Central memory CD4-positive, alpha-beta T cell (primary cell): Measurements from ENCODE around the gene TOE1.

Experiments used
- DNase-seq: peaks from one replicate; pipeline ENCODE4 v3.0.0; 2022

Gene TOE1

DNA sequence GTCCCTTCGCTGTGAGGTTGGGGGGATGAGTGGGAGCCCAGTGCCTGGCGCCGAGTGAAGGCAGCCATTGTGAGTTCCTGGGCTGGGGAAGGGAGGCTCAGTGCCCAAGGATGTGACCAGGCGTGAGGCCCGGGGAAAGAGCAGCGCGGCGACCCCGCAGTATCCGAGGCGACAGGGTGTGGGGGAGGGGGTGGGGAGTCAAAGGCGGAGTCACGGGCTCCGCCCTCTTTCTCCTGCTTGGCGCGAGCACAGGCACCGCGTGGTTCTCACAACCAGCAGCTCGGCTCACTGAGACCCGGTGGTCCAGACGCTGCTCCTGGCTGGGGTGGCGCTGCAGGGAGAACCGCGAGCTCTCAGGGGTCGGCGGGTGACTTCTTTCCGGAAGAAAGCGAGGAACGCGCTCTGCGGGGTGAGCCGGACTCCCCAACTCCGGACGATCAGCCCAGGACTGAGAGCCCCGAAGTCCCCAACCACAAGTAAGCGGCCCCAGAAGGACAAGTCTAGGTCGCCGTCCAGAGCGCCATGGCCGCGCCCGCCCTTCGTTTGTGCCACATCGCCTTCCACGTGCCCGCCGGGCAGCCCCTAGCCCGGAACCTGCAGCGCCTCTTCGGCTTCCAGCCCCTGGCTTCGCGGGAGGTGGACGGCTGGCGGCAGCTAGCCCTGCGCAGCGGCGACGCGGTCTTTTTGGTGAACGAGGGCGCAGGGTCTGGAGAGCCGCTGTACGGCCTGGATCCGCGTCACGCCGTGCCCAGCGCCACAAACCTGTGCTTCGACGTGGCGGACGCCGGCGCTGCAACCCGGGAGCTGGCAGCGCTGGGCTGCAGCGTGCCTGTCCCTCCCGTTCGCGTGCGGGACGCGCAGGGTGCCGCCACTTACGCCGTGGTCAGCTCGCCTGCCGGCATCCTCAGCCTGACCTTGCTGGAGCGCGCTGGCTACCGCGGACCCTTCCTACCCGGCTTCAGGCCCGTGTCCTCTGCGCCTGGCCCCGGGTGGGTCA lies 13.0 kb upstream of the TOE1 start, which contains the start of gene HPDL:
TSS of gene HPDL (plus strand) at position 269 of the 997 bp plus-strand sequence. CDS start at position 523, 254 bp downstream.
- peak; percentile 20 for DNase-seq

DNA sequence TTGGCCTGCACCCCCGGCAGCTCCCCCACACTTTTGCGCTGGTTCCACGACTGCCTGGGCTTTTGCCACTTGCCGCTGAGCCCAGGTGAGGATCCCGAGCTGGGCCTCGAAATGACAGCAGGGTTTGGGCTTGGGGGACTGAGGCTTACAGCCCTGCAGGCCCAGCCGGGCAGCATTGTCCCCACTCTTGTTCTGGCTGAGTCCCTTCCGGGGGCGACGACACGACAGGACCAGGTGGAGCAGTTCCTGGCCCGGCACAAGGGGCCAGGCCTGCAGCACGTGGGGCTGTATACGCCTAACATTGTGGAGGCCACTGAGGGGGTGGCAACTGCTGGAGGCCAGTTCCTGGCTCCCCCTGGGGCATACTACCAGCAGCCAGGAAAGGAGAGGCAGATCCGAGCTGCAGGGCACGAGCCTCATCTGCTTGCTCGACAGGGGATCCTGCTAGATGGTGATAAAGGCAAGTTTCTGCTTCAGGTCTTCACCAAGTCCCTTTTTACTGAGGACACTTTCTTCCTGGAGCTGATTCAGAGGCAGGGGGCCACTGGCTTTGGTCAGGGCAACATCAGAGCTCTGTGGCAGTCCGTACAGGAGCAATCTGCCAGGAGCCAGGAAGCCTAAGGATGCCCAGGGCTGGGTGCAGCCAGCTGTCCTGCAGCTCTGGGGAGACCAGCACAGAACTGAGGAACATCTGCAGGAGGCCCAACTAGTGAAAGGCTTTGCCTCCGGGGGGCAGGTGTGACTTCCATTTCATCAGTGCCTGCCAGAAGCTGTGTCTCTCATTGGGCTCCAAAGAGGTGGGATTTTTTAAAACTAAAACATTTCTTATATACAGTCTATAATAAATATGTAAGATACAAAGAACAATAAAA lies 12.1 kb upstream of the TOE1 start:
- DNase-seq: no peak

DNA sequence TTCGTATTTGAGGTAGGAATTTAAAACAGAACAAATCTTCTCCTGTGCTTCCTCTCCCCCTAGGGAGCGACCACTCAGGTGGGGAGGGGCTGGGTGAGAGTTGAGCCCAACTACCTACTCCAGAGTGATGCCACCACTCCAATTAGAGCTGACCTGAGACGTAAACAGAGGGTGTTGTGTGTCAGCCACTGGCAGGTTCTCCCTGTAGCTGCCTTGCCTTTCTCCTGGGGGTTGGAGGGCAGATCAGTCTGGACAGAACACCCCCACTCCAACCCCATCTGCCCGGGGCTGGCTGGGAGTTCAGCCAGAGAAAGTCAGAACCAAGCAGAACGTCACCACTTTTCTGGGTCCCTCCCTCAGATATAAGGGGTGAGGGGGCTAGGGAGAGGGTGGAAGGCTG lies 11.3 kb upstream of the TOE1 start:
- DNase-seq: no peak

DNA sequence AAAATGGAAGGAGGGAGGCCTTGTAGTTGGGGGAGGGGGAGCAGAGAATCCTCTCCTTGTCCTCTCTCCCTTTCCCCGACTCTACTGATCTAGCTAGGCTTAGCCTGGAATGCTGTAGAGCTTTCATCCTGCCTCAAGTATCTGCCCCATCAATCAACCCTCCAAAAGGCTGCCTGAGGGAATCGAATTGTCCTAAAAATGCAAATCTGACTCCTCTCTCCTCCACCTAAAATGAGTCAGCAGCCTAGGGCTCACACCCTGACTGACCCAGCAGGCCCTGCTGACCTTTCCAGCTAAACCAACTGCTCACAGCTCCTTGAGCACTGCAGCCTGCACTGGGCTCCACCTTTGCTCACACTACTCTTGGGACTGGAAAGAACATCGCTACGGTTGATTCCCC lies 10.5 kb upstream of the TOE1 start:
- DNase-seq: no peak

DNA sequence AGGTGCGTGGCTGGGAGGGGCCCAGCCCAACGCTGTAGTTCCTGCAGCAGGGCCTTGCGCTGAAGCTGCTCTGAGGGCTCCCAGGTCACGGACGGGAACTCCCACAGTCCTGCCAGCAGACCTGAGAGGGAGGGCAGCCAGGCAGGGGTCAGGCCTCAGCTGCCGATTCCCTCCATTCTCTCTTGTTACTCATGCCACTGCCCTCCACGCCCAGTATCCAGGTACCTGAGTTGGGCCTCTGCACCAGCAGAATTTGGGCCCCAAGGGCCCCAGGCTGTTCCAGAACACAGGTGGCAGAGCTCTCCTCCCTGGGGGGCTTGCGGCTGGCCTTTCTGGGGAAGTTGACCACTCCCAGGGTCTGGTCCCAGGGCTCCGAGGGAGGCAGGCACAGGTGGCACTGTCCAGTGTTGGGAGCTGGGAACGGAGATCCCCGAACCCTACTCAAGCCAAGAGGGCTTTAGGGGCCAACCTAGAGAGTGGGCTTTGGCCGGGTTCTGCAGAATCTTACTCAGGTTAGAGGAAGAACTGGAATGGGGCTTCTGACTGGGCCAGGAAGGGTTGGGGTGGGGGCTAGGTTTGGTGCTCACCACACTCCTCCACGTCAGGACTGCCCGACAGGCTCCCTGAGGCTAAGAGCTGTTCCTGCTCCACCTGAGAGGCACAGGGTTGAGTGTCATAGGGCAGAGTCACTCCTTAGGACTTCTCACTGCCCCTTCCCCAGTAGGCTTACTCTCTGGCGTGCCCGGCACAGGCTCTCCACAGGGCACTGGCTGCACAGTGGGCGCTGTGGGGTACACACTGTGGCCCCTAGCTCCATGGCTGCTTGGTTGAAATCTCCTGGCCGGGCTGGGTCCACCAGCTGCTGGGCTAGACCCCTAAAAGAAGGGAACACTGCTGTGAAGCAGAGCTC lies 8.3 kb upstream of the TOE1 start:
- no peak for DNase-seq

DNA sequence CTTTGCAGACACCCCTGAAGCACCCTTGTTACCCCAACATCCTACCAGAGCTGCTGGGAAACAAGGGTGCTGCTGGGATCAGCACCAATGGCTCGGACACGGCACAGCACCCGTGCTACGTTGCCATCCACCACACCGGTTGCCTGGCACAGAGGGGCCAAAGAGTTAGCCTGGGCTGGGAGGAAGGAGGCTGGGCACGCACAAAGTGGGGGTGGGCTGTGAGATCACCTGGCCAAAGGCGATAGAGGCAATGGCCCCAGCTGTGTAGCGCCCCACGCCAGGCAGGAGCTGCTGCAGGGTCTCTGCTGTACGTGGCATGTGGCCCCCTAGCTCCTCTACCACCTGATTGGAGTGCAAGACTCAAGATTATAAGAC lies 7.6 kb upstream of the TOE1 start:
- DNase-seq: no peak

DNA sequence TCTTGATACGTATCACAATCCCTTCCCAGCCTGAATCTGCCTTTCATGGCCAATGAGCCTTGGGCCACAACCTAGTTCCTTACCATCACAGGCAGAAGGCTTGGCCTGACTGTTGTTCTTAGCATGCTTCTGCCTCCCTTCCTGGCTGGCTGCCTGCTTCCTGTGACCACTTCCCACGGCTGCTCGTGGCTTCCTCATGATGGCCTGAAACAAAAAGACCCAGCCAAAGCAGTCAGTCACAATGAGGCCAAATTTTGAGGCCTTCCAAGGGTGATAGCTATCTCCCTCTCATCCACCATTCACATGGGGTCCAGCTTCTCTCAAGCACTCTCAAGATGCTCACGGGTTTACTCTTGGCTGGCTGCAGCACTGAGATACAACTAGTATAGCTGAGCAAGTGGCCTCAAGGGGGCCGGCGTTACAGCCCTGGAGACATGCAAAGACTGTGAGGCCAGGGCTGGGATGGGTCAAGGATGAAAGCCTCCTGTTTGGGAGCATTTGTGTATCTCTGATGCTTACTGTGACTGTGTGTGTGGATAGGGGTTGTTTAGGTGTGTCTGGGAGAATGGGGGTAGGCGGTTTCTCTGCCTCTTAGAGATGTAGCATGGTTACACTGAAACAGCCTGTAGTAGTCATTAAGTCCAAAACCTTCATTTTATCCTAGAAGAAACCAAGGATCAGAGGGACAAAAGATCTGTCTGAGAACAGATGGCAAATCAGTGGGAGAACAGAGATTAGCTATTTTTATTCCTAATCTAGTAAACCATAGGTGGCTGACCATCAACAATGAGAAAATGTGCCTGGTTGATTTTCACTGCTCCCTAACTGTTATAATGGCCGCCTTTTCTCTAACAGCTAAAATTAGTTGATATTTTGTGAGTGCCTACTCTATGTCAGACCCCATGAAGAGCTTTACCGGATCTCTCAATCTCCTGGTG lies 5.4 kb upstream of the TOE1 start:
- DNase-seq: no peak

DNA sequence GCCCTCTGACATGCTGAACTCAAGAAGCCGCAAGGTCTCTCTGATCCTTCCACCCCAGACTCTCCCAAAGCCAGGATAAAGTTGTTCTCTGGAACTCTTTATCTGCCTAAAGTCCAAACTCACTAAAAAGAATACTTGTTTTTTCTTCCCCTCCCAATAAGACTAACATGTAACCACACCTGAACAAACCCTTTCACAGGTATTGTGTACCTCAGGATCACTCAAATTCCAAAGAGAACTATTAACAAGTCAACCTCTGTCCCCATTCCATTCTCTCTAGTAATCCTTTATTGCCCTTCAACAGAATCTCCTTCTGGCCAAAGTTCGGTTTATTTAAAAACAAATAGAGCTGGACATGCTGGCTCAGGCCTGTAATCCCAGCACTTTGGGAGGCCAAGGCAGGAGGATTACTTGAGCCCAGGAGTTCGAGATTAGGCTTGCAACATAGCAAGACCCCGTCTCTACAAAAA lies 4.1 kb upstream of the TOE1 start:
- DNase-seq: no peak

DNA sequence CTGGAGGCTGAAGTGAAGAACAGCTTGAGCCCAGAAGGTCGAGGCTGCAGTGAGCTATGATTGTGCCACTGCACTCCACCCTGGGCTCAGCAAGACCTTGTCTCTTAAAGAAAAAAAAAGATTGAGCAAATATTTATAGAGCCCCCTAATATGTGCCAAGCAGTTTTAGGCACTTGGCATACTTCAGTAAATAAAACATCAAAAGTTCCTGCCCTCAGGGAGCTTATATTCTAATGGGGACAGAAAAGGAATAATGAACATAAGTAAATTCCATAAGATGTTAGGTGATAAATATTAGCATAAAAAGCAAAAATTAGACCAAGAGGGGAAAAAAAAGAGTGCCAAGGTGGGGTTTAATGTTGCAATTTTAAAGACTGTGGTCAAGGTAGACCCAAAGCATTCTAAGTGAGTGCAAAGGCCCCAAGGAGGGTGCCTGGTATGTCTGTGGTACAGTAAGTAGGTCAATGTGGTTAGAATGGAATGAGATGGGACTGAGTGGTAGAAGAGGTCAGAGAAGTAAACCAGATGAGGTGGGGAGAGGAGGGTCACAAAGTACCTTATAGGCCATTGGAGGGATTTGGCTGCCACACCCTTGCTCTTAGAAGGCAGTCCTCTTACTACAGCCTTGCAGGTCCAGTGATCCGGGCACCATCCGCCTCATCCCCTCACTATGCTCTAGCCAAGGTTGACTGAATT lies 2.2 kb upstream of the TOE1 start:
- DNase-seq: no peak

DNA sequence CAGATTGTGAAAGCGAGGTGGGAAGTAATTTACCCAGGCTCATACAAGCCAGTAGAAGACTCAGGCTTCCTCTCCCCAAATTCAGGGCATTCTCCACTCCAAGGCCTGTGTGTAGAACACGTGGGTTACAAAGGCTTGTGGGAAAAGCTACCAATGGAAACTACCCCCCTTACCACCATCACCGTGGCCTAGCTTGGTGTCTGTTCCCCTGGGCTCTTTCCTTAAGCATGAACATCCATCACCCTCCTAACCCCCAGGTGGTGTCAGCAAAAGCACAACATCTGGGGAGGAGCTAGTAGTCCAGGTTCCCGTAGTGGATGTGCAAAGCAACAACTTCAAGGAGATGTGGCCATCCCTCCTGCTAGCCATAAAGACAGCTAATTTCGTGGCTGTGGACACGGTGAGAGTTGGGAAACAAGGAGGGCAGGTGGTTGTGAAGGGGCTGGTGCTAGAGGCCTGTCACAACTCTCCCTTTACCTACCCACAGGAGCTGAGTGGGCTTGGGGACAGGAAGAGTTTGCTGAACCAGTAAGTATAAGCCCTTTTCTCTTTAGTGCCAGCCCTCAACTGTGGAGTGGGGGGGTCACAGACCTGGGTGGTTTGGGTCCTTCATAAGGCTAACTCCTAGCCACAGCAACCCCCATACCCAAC lies 971 bp downstream of the TOE1 start:
- peak; percentile 5 for DNase-seq

DNA sequence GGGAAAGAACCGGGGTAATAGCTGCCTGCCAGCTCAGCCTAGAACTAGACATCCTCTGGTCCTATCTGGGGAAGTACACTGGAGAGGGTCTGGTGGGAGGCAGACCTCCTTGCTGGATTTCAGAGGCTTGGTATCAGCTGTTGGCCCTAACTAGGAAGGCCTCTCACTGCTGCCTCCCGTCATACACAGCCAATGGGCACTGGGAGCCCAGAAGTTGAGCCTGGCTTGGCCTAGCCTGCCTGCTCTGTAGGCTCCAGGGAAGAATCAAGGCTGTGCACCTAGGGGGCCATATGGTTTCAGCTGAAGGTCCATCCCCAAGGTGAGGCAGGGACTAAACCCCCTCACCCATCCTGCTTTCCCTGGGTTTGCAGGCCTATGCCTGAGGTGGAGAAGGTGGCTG lies 4.5 kb downstream of the TOE1 start:
- no peak for DNase-seq

DNA sequence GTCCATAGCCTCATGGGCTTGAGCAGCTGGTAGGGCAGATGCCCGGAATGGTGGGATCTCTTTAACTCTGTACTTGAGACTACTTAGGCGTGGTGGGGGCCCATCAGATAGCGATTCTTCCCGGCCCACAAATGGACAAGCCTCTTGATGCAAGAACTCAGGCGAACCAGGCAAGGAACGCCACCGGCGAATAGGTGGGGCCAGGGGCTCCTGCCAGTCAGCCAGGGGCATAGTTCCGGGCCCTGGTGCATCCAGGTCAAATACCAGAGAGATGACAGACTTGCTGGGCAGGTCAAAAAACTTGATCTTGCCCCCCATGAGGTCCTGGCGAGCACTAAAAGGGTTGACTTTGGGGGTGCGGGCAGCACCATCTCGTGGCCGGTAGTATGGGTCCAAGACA lies 5.0 kb downstream of the TOE1 start:
- DNase-seq: no peak

DNA sequence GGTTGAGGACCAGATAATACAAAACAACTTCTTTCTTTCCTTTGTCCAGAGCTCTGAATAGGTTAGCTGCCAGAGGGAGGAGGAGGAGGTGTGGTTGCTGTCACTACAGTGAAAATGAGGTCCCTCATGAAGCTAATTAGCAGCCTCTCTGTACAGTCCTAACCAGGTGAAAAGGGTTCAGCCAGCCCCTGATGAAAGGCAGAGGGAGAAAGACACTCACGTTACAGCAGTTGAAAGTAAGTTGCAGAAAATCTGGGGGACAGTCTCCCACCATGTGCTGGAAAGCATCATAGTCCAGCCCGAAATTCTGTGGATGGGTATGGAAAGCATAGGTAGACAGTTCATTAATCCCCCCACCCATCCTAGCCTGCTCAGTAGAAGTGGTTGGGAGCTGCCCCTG lies 6.5 kb downstream of the TOE1 start:
- DNase-seq: no peak

DNA sequence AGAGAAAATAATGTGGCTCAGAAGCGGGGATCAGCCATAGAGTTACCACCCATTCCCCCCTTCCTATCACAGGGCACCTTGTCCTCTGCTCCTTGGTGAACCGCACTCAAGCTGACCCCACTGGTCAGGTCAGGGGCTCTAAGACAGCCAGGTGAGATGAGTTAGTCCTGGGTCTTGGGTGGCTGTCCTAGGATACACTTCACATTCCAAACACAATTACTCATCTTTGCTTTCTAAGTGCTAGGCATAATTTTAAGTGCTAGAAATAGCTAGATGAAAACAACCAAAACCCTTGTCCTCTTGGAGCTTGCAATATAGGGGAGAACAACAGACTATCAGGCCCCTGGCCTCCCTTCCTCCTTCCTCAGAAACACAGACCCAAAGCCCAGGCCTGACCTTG lies 8.1 kb downstream of the TOE1 start:
- DNase-seq: no peak

DNA sequence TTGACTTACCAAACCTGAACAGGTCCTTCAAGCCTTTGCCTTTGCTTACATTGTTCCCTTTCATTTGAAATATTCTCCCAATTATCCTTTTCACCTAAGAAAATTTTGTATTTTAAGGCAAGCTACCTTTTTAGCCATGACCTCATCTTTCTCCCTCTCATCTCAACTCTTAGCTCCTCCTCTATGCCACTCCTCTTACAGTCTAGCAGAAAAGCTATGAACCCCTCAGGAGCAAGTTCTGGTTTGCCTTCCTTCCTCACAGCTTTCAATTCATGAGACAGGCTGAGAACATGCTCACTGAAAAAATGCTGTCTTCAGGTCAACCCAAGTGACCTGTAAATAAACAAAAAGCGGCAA lies 8.6 kb downstream of the TOE1 start:
- DNase-seq: no peak

DNA sequence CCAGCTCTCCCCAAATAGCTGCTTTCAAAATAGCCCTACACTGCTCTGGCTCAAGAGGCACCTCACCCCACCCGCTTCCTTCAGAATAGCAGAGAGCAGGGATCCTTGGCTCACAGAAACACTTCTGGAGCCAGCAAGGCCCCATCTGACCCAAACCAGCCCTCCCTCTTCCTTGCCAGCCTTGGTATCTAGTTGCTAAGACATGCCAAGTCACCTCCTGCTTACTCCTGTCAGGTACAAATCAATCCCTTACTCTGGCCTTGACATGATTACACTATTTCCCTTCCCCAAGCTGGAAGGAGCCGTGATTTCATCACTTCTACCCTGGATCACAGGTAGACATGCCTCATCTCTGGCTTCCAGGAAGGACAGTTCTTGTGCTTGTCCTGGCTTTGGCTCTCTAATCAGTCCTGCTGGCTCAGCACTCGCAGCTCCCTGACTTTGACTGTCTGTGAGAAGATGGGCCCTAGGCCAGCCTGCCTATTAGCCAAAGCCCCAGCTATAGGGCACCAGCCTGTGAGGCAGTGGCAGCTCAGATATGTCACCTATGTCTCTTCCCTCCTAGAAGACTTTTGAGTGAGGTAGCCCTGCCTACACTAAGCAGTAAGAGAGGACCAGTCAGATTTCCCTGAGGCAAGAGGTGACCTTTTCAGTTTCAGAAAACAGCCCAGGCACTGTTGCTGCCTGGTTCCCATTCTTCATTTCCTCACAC lies 9.2 kb downstream of the TOE1 start:
- DNase-seq: no peak

DNA sequence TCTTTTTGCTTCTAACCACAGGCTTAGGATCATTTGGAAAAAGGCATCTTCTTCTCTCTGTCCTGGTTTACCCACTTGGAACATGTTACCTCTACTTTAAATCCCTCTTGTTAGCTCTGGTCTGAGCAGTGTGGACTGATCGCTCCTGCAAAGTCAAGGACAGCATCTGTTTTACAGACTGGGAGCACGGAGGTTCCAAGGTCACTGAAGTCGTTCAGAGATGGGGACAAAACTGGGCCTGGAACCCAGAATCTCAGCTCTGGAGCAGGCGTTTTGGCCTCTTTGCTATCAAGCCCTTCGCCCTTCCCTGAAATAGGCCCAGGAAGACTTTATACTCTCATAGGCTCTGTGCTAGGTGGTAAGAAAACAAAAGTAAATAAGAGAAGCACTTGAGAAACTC lies 11.5 kb downstream of the TOE1 start:
- no peak for DNase-seq

DNA sequence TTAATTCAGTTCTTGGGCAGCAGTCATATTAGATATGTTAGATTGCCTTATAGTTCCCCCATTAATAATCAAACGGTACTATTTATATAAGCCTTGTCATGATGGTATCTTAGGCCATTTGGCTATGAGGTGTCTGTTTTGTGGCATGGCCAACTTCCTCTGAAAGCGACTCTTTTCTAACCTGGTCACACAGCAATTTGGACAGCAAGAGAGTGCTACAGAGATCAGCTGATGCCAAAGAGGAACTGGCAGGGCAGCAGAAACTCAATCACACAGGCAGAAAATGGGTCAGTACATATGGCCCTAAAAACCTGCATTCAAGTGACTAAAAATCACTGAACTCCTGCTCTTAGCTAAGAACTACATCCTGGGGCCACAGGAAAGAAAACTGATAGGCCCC lies 13.7 kb downstream of the TOE1 start:
- no peak for DNase-seq

DNA sequence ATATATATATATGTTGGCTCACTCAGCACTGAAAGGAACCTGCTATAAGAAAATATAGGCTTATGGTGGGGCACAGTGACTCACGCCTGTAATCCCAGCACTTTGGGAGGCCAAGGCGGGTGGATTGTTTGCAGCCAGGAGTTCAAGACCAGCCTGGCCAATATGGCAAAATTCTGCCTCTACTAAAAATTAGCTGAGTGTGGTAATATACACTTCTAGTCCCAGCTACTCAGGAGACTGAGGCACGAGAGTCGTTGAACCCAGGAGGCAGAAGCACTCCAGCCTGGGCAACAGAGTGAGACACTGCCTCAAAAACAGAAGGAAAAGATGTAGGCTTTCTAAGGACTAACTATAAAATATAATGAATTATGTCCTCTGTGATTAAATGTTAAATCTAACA lies 14.9 kb downstream of the TOE1 start:
- DNase-seq: no peak

DNA sequence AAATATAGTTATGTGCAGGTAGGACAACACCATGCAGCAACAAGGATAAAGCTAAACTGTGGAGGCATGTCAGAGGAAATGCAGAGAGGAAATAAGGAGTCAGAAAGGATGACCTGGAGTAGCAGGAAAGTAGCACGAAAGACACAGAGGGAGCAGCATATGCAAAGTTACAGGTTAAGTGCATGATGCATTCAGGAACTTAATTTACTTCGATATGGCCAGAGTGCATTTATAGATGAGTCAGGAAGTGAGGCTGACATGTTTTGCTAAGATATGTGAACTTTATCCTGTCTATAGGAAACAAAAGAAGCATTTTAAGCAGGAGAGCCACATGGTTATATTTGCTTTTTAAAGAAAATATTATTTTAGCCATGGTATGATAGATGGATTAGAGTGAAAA lies 15.7 kb downstream of the TOE1 start:
- no peak for DNase-seq
